CD14-positive monocyte (primary cell): Measurements from ENCODE around the gene WDTC1. TPM values are rescaled to one million over a fixed set of nuclear protein-coding genes. Genes with fewer than 3 reads are reported as not detected.
A peak's percentile ranks its signal among the peaks of the same experiment; 100 is the strongest.
"Not testable (repeated sequence)": the region's sequence is repeated elsewhere in the genome, so short reads cannot be mapped to it uniquely, and the experiment has no call there.

ENCODE experiments used
- DNase-seq, 3 donors: peaks; one replicate each; pipeline ENCODE4 v3.0.0-alpha.2; 2011 to 2022
- H2AFZ ChIP-seq: 2 replicates; pipeline ENCODE4 v1.6.0; 2012; ENCODE audit warnings: mild to moderate bottlenecking, low read depth, low read length, inconsistent platforms; ENCODE audit not compliant: insufficient read depth, poor library complexity, severe bottlenecking
- H3K27ac ChIP-seq, 2 donors: 1 replicate in 1 of 2; 2 replicates in 1 of 2; pipeline ENCODE4 v1.5.1; 2012 to 2013; ENCODE audit warnings: low read length in 2 of 2, control low read depth in 1 of 2, inconsistent platforms in 1 of 2, low read depth in 1 of 2, mild to moderate bottlenecking in 1 of 2
- H3K27me3 ChIP-seq, 2 donors: one replicate each; pipeline versions ENCODE4 v1.6.0 to v1.6.1; 2011 to 2013; ENCODE audit warnings: low read length in 2 of 2; ENCODE audit not compliant: control insufficient read depth in 2 of 2, insufficient read depth in 2 of 2
- H3K36me3 ChIP-seq, 2 donors: replicated peaks in 1 of 2; 1 replicate in 1 of 2; 2 replicates in 1 of 2; pipeline versions ENCODE4 v1.5.1 to v1.6.1; 2012 to 2013; ENCODE audit warnings: low read length in 2 of 2, control low read depth in 1 of 2, inconsistent platforms in 1 of 2, mild to moderate bottlenecking in 1 of 2; ENCODE audit not compliant: insufficient read depth in 2 of 2, control insufficient read depth in 1 of 2
- H3K4me1 ChIP-seq, 2 donors: 1 replicate in 1 of 2; 2 replicates in 1 of 2; pipeline versions ENCODE4 v1.5.1 to v1.6.1; 2012 to 2013; ENCODE audit warnings: low read length in 2 of 2, control low read depth in 1 of 2, inconsistent platforms in 1 of 2, mild to moderate bottlenecking in 1 of 2, moderate library complexity in 1 of 2; ENCODE audit not compliant: insufficient read depth in 2 of 2, control insufficient read depth in 1 of 2
- H3K4me2 ChIP-seq: replicated peaks from 2 replicates; pipeline ENCODE3; 2012; ENCODE audit warnings: low read length, moderate library complexity, mild to moderate bottlenecking; ENCODE audit not compliant: poor library complexity, severe bottlenecking; ENCODE audit errors: extremely low read depth
- H3K4me3 ChIP-seq, 3 experiments: fragments of 200-600 bp in 1 of 3; sonication (generic) in 1 of 3; replicated peaks in 1 of 3; 1 replicate in 2 of 3; 2 replicates in 1 of 3; pipeline ENCODE4 v1.5.1; 2011 to 2013; ENCODE audit warnings: low read length in 3 of 3, mild to moderate bottlenecking in 3 of 3, control low read depth in 2 of 3, low read depth in 2 of 3, inconsistent platforms in 1 of 3, moderate library complexity in 1 of 3
- H3K79me2 ChIP-seq: 2 replicates; pipeline ENCODE4 v1.6.0; 2012; ENCODE audit warnings: mild to moderate bottlenecking, control low read depth, inconsistent platforms, low read length, moderate library complexity; ENCODE audit not compliant: insufficient read depth
- H3K9ac ChIP-seq: 2 replicates; pipeline ENCODE4 v1.6.0; 2017; ENCODE audit warnings: low read length, mild to moderate bottlenecking; ENCODE audit not compliant: insufficient read depth, poor library complexity, severe bottlenecking
- H3K9me3 ChIP-seq, 2 donors: replicated peaks in 1 of 2; 1 replicate in 1 of 2; 2 replicates in 1 of 2; pipeline versions ENCODE4 v1.5.1 to v1.6.1; 2012 to 2013; ENCODE audit warnings: low read length in 2 of 2, control low read depth in 1 of 2; ENCODE audit not compliant: control insufficient read depth in 1 of 2, insufficient read depth in 1 of 2
- H4K20me1 ChIP-seq: 2 replicates; pipeline ENCODE4 v1.6.0; 2012; ENCODE audit warnings: mild to moderate bottlenecking, low read length, control low read depth, moderate library complexity; ENCODE audit not compliant: insufficient read depth
- H3K27ac Mint-ChIP-seq, 7 donors: one replicate each; pipeline ENCODE4 v1.8.0; 2020; ENCODE audit warnings: mild to moderate bottlenecking in 7 of 7, mixed read lengths in 7 of 7, moderate library complexity in 6 of 7, inconsistent platforms in 2 of 7
- H3K27me3 Mint-ChIP-seq, 3 donors: one replicate each; pipeline ENCODE4 v1.8.0; 2021 to 2022; ENCODE audit warnings: low read depth in 3 of 3, mild to moderate bottlenecking in 3 of 3, mixed read lengths in 3 of 3, moderate library complexity in 3 of 3, inconsistent platforms in 1 of 3
- H3K36me3 Mint-ChIP-seq, 2 donors: one replicate each; pipeline ENCODE4 v1.8.0; 2020; ENCODE audit warnings: mixed read lengths in 2 of 2, inconsistent platforms in 1 of 2, mild to moderate bottlenecking in 1 of 2
- H3K4me1 Mint-ChIP-seq: one replicate; pipeline ENCODE4 v1.8.0; 2020; ENCODE audit warnings: mild to moderate bottlenecking, mixed read lengths
- H3K4me3 Mint-ChIP-seq, 2 donors: one replicate each; pipeline ENCODE4 v1.8.0; 2020; ENCODE audit warnings: mild to moderate bottlenecking in 2 of 2, mixed read lengths in 2 of 2, moderate library complexity in 1 of 2
- H3K9me3 Mint-ChIP-seq, 7 donors: one replicate each; pipeline ENCODE4 v1.8.0; 2020 to 2022; ENCODE audit warnings: mixed read lengths in 7 of 7, mild to moderate bottlenecking in 6 of 7, moderate library complexity in 6 of 7, inconsistent platforms in 2 of 7
- CTCF ChIP-seq: fragments of 200-600 bp; IDR thresholded peaks from one replicate; pipeline ENCODE4 v1.8.0; 2022; ENCODE audit warnings: antibody characterized with exemption, mild to moderate bottlenecking
- WGBS: methylation state at CpG from one replicate; pipeline ENCODE4 v1.1.5; 2013; ENCODE audit warnings: missing lambda C conversion rate; ENCODE audit not compliant: insufficient coverage; 5-methylcytosine and 5-hydroxymethylcytosine counted together
- intact Hi-C, 2 donors: fragments of 100-400 bp; cut with micrococcal nuclease; formaldehyde crosslinking; loops; one replicate each; pipeline versions ENCODE4 v1.15.0 to v1.15.1; 2023
- polyA plus RNA-seq, 3 donors: library from polyadenylated mRNA; depleted of rRNA in 1 of 3; unstranded in 2 of 3; stranded (reverse) in 1 of 3; fragments of 300-500 nt in 2 of 3; fragments of >200 nt in 1 of 3; fragmentation: Illumina TruSeq in 2 of 3; gene quantifications; 1 replicate in 2 of 3; 2 replicates in 1 of 3; pipeline ENCODE4 v1.2.3, GENCODE V29; 2012 to 2021

Gene WDTC1
- polyA plus RNA-seq, 3 donors = 2.1 to 26.6 (median 4.3) TPM

GRCh38 chr1:27201295-27201694 is 33.1 kb upstream of the WDTC1 start:
- Histone ChIP-seq H3K27ac (no peak overlapping the region), H3K79me2 (no peaks in the 10 kb centered on the region), H3K27me3 (no peaks in the 10 kb centered on the region), H3K9me3 (no peaks in the 10 kb centered on the region), H3K4me3 (no peak overlapping the region), H3K36me3 (no peaks in the 10 kb centered on the region), H2AFZ (no peak overlapping the region), H3K4me2 (no peak overlapping the region), H3K9ac (no peak overlapping the region), H4K20me1 (no peaks in the 10 kb centered on the region), H3K4me1 (no peaks in the 10 kb centered on the region)
- no peak for DNase-seq
- no peak overlapping the region for H3K27ac Mint-ChIP-seq
- H3K4me1 Mint-ChIP-seq = peaks cover 7% of the 10 kb centered on the region
- TF ChIP-seq CTCF = no peak
- 96% methylated on average over 23 of the region's 24 CpGs for whole genome bisulfite sequencing
- peaks cover 0 to 10% (median 6%) of the 10 kb centered on the region in 3 donors for H3K27me3 Mint-ChIP-seq
- H3K36me3 Mint-ChIP-seq = no peaks in the 10 kb centered on the region
- no peaks in the 10 kb centered on the region for H3K9me3 Mint-ChIP-seq
- intact Hi-C loops = no loop called here
- H3K4me3 Mint-ChIP-seq = no peak overlapping the region

GRCh38 chr1:27203946-27204345 is 30.5 kb upstream of the WDTC1 start:
- H3K4me1 Mint-ChIP-seq = peaks cover 3% of the 10 kb centered on the region
- Histone ChIP-seq H4K20me1 (no peaks in the 10 kb centered on the region), H3K4me3 (no peak overlapping the region), H3K27me3 (no peaks in the 10 kb centered on the region), H3K4me2 (no peak overlapping the region), H3K9me3 (no peaks in the 10 kb centered on the region), H2AFZ (no peak overlapping the region), H3K9ac (no peak overlapping the region), H3K79me2 (no peaks in the 10 kb centered on the region), H3K4me1 (no peaks in the 10 kb centered on the region), H3K36me3 (no peaks in the 10 kb centered on the region), H3K27ac (no peak overlapping the region)
- no peak for TF ChIP-seq CTCF
- H3K9me3 Mint-ChIP-seq = peaks cover 0 to 2% (median 0%) of the 10 kb centered on the region in 7 donors
- intact Hi-C loops = no loop called here
- H3K4me3 Mint-ChIP-seq = no peak overlapping the region
- H3K27me3 Mint-ChIP-seq = peaks cover 0 to 10% (median 3%) of the 10 kb centered on the region in 3 donors
- peak overlapping the region in 1 of 7 donors; percentile 7 for H3K27ac Mint-ChIP-seq
- no peaks in the 10 kb centered on the region for H3K36me3 Mint-ChIP-seq
- WGBS = 100% methylated on average over 1 of the region's 1 CpG
- DNase-seq = no peak

- DNase-seq, H3K27ac Mint-ChIP-seq, H3K36me3 ChIP-seq, H3K27ac ChIP-seq, H3K79me2 ChIP-seq, H3K4me1 ChIP-seq, H3K9ac ChIP-seq, H4K20me1 ChIP-seq, H3K27me3 Mint-ChIP-seq, H2AFZ ChIP-seq, H3K27me3 ChIP-seq, H3K36me3 Mint-ChIP-seq, intact Hi-C loops, H3K9me3 Mint-ChIP-seq, H3K4me3 ChIP-seq, H3K4me3 Mint-ChIP-seq, H3K9me3 ChIP-seq, H3K4me2 ChIP-seq, H3K4me1 Mint-ChIP-seq: not testable (repeated sequence)
- 13% methylated on average over 1 of the region's 1 CpG for WGBS
Measured at GRCh38 chr1:27207238-27207637, 27.2 kb upstream of the WDTC1 start.
